ENCODE results near the gene TSPAN19.

TSPAN19 gene

GRCh38 chr12:85000729-85001128 is 35.3 kb downstream of the TSPAN19 start:
- DNase-seq (ENCODE audit: low read depth in 2 of 2), result no peak

GRCh38 chr12:84998341-84998740 is 37.7 kb downstream of the TSPAN19 start:
- DNase-seq (ENCODE audit: low read depth in 2 of 2), result no peak

GRCh38 chr12:84996759-84997158 is 39.3 kb downstream of the TSPAN19 start:
- DNase-seq (ENCODE audit: low read depth in 2 of 2), result no peak

DNA sequence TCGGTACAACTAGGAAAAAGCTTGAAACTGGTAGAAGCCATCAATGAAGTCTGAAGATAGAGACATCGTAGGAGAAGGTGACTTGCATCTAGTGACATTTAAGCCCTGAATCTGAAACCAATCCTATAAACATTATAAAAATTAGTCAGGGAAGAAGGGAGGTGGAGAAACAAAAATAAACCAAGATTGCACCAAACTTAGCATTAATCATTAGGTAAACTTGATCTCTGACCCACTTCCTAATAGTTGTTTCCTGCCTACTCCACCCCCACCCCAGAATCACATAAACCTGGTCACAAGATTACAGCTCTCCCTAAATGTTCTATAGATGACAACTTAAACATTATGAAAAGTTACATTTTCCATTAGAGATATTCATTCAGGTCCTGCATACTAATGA is 40.4 kb downstream of the TSPAN19 start:
- DNase-seq (ENCODE audit: low read depth in 2 of 2), result no peak

DNA sequence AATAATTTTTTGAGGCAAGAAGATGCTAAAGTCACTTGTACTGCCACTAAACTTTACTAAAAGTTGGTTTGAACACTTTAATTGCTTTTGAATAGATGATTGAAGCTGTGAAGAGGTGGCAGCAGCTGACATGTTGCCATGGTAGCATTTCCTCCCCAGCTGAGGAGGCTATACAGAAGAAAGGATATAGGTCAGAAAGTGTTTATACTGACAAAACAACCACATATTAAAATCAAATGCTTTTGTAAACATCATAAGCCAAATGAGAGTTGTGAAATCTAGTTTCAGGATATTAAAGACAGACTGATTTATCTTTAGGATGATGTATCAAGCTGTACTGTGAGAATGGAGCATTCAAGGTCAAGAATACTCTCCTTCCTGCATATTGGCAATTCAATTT is 41.7 kb downstream of the TSPAN19 start:
- no peak for DNase-seq (ENCODE audit: low read depth in 2 of 2)

DNA sequence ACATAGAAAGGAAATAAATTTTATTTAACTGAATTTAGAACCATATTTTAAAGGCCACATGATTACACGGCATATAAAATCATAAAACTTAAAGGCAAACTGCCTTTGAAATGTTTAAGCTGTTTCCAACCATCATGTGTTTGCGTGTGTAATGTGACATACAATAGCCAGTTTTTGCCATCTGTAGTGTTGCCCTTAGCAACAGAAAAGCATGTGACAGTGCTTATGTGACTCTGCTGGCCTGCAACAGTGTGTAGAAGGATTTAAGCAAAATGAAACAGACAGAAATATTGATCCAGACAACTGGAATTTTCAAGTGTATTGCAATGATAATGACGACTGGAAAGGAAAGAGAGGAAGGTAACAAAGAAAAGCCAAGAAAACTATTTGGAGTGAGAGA is 49.5 kb downstream of the TSPAN19 start:
- no peak for DNase-seq (ENCODE audit: low read depth in 2 of 2)

- no peak for DNase-seq (ENCODE audit: low read depth in 2 of 2)
Observed at GRCh38 chr12:84986117-84986516, 50.0 kb downstream of the TSPAN19 start.

GRCh38 chr12:84983289-84983688 is 52.8 kb downstream of the TSPAN19 start:
- no peak for DNase-seq (ENCODE audit: low read depth in 2 of 2)

DNA sequence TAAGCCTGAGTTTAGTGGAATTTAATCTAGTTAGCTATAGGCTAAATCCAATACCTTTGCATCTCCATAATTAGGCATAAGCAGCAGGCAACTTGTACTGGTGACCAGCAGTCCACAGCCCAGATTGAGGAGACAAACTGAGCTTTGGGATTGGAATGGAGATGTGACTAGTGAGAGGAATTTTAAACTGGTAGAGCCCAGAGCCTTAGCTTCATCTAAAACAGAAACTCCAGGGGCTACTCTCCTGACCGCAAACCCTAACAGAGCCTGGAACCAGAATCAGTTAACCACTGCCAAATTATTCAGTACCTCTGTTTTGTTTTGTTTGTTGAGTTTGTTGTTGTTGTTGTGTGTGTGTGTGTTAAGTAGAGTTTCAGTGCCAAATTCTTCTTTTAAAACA is 53.2 kb downstream of the TSPAN19 start:
- DNase-seq (ENCODE audit: low read depth in 2 of 2), result no peak

GRCh38 chr12:84978921-84979320 is 57.2 kb downstream of the TSPAN19 start:
- no peak for DNase-seq (ENCODE audit: low read depth in 2 of 2)

GRCh38 chr12:84976133-84976532 is 59.9 kb downstream of the TSPAN19 start:
- no peak for DNase-seq (ENCODE audit: low read depth in 2 of 2)

DNA sequence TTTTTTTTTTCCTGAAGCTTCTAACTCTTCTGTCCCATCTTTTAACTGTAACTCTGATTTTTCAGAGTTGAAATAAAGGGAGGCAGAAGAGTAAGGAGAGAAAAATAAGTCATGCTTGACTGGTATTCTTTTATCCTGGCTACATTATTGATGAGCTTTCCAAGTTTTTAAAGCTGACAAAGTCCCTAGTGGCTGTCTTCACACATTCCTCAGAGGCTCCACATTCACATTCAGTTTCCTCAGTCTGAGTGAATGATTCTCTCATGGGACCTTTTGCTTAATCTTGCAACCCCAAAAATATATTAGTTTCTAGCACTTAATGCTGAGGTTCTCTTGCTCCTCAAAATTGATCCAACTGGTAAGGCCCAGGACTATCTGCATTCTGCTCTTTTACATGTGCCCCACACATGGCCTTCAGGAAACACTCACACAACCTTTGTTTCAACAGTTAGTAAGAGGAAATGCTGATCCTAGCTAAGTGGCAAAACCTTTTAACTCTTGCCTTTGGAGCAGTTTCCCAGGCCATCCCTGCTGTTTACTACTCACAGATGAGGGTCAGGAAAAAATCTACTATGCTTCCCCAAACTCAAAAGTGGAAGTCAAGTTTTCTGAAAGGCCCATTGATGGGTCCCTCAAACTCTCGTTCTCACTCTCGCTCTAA is 61.8 kb downstream of the TSPAN19 start:
- DNase-seq (ENCODE audit: low read depth in 2 of 2), result no peak

GRCh38 chr12:84973026-84973425 is 63.1 kb downstream of the TSPAN19 start:
- DNase-seq (ENCODE audit: low read depth in 2 of 2), result no peak

- no peak for DNase-seq (ENCODE audit: low read depth in 2 of 2)
Observed at GRCh38 chr12:84969226-84969625, 66.9 kb downstream of the TSPAN19 start.
